Measurements from ENCODE around the gene POC1A.
"Not testable (repeated sequence)": the region's sequence is repeated elsewhere in the genome, so short reads cannot be mapped to it uniquely, and the experiment has no call there.

POC1A gene

DNA sequence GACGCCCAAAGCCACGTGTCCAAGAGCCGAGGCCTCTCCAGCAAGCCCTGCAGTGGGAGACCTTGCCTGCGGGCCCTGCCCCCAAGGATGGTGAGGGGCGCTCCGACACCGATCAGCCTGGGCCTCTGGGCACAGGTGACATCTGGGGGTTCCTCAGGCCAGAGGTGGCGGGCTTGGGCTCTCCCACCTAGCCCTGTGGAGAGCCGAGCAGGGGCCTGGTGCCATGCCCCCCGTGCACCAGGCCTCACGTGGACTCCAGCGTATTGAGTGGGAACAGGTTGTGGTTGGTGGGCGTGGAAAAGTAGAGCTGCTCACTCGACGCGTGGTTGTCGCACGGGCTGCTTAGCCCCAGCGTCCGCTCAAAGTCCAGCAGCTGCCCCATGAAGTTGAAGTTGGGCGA is 103.7 kb downstream of the POC1A start:
- WGBS (ENCODE audit: insufficient coverage, insufficient read length): no CpG with 5 or more reads among the region's 21 CpGs
- Histone ChIP-seq H3K4me1 (ENCODE audit: control insufficient read depth, insufficient read depth, low read length) (peaks cover 5% of the 10 kb centered on the region), H3K4me3 (ENCODE audit: low read length) (no peak overlapping the region), H3K27ac (ENCODE audit: low read length) (no peak overlapping the region), H3K36me3 (ENCODE audit: control insufficient read depth, insufficient read depth, low read length) (peaks cover 19% of the 10 kb centered on the region), H3K9me3 (ENCODE audit: control insufficient read depth, insufficient read depth, low read length) (no peaks in the 10 kb centered on the region), H3K27me3 (ENCODE audit: control insufficient read depth, insufficient read depth, low read length) (no peaks in the 10 kb centered on the region)
- no peak for DNase-seq (ENCODE audit: low read depth, low spot score)

DNA sequence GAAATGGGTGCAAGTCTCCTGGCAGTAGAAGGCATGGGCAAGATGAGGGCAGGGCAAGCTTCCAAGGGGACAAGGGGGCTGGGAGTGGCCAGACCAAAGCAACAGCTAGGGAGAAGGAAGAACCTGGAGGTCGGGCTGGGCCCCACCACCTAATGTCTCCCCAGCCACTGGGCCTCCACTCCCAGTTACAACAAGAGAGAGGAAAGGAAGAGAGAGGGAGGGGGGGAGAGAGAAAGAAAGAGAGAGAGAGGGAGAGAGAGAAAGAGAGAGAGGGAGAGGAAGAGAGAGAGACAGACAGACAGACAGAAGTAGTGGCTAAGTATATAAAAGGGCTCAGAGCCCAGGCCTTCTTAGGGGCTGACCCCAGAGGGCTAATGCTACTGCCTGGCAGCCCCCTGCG is 104.7 kb downstream of the POC1A start:
- Histone ChIP-seq H3K36me3 (ENCODE audit: control insufficient read depth, insufficient read depth, low read length) (peaks cover 19% of the 10 kb centered on the region), H3K27me3 (ENCODE audit: control insufficient read depth, insufficient read depth, low read length) (no peaks in the 10 kb centered on the region), H3K4me1 (ENCODE audit: control insufficient read depth, insufficient read depth, low read length) (peaks cover 3% of the 10 kb centered on the region; the same call in 1 of the 2 replicates), H3K27ac (ENCODE audit: low read length) (no peak overlapping the region), H3K9me3 (ENCODE audit: control insufficient read depth, insufficient read depth, low read length) (no peaks in the 10 kb centered on the region), H3K4me3 (ENCODE audit: low read length) (no peak overlapping the region)
- no CpG with 5 or more reads among the region's 2 CpGs for WGBS (ENCODE audit: insufficient coverage, insufficient read length)
- no peak for DNase-seq (ENCODE audit: low read depth, low spot score)

DNA sequence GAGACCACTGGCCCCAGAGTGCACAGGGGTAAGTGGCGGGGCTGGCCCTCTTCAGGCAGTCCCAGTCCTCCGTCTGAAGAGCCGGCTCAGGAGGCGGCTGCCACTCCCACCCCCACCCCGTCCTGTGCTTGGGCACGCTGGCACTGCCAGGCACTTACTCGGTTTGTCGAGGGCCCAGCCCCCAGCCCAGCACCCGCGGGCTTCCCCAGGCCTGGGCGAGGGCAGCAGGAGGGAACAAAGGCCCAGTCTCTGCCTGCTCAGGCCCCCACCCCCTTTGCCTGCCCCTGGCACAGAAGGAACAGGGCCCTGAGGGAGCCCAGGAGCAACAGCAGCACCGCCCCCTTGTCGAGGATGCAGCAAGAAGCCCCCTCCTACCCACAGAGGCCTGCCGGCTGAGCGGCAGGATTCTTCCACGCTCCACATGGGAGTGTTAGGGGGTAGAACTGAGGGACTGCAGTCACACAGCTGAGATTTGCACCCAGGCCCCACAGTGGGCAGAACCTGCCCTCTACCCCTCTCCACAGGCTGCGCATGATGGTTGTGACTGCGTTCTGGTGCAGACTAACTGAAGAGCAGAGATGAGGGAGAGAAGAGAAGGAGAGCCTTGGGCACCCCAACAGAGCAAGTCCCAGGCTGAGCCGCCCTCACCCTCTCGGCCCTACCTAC is 106.8 kb downstream of the POC1A start:
- no CpG with 5 or more reads among the region's 20 CpGs for WGBS (ENCODE audit: insufficient coverage, insufficient read length)
- no peaks in the 10 kb centered on the region for H3K27me3 ChIP-seq (ENCODE audit: control insufficient read depth, insufficient read depth, low read length)
- H3K36me3 ChIP-seq (ENCODE audit: control insufficient read depth, insufficient read depth, low read length): peaks cover 15% of the 10 kb centered on the region
- no peaks in the 10 kb centered on the region for H3K4me1 ChIP-seq (ENCODE audit: control insufficient read depth, insufficient read depth, low read length)
- H3K27ac ChIP-seq (ENCODE audit: low read length): no peak overlapping the region
- no peaks in the 10 kb centered on the region for H3K9me3 ChIP-seq (ENCODE audit: control insufficient read depth, insufficient read depth, low read length)
- DNase-seq (ENCODE audit: low read depth, low spot score): no peak
- H3K4me3 ChIP-seq (ENCODE audit: low read length): no peak overlapping the region

DNA sequence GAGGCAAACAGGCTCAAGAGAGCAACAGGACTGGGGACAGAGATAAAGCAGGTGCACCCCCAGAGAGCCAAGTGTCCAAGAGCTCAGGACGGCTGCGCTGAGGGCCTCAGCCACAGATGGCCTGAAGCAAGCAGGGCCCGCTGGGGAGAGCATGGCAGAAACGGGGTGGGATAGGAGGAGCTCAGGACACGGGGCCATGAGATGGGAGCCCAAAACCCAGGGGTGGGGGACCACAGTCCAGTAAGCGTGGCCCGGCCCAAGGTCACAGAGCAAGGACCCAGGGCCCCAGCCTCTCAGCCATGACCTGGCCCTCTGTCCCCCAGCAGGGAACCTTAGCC is 107.4 kb downstream of the POC1A start:
- WGBS (ENCODE audit: insufficient coverage, insufficient read length): no CpG with 5 or more reads among the region's 7 CpGs
- DNase-seq (ENCODE audit: low read depth, low spot score): no peak
- Histone ChIP-seq H3K4me3 (ENCODE audit: low read length) (no peak overlapping the region), H3K36me3 (ENCODE audit: control insufficient read depth, insufficient read depth, low read length) (peaks cover 15% of the 10 kb centered on the region), H3K27ac (ENCODE audit: low read length) (no peak overlapping the region), H3K27me3 (ENCODE audit: control insufficient read depth, insufficient read depth, low read length) (no peaks in the 10 kb centered on the region), H3K4me1 (ENCODE audit: control insufficient read depth, insufficient read depth, low read length) (no peaks in the 10 kb centered on the region), H3K9me3 (ENCODE audit: control insufficient read depth, insufficient read depth, low read length) (no peaks in the 10 kb centered on the region)

DNA sequence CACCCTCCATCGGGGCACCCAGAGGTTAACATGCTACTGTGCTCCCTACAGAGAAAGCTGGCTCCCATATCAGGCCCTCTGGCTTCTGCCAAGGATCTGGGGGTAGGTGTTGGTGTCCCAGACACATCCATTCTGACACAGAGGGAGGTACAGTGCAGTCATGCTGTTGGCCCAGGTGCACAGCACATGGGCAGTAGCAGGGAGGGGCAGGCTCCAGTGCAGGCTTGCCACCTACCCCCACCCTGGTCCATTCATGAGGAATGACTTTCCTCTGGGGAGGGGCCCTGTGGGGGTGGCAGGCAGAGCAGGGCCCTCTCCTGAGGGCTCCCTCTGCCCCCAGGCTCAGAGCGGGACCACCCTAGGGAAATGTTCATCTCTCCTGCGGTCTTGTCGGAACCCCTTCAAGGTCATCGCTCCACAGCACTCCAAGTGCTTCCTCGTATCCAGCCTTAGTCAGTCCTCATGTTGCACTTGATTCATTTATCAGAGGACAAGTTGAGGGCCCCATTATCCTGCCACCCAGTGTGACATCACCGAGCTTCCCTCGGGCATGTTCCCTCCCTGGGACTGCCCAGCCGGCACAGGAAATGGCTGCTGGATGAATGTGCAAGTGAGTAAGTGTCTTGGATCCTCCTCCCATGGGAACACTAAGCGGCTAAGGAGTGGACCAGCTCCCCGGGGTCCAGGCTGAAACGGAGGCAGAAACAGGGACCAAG is 107.9 kb downstream of the POC1A start:
- H3K36me3 ChIP-seq (ENCODE audit: control insufficient read depth, insufficient read depth, low read length): peaks cover 13% of the 10 kb centered on the region
- no peaks in the 10 kb centered on the region for H3K9me3 ChIP-seq (ENCODE audit: control insufficient read depth, insufficient read depth, low read length)
- no peaks in the 10 kb centered on the region for H3K27me3 ChIP-seq (ENCODE audit: control insufficient read depth, insufficient read depth, low read length)
- WGBS (ENCODE audit: insufficient coverage, insufficient read length): no CpG with 5 or more reads among the region's 12 CpGs
- no peak overlapping the region for H3K4me3 ChIP-seq (ENCODE audit: low read length)
- DNase-seq (ENCODE audit: low read depth, low spot score): no peak
- no peaks in the 10 kb centered on the region for H3K4me1 ChIP-seq (ENCODE audit: control insufficient read depth, insufficient read depth, low read length)
- no peak overlapping the region for H3K27ac ChIP-seq (ENCODE audit: low read length)

DNA sequence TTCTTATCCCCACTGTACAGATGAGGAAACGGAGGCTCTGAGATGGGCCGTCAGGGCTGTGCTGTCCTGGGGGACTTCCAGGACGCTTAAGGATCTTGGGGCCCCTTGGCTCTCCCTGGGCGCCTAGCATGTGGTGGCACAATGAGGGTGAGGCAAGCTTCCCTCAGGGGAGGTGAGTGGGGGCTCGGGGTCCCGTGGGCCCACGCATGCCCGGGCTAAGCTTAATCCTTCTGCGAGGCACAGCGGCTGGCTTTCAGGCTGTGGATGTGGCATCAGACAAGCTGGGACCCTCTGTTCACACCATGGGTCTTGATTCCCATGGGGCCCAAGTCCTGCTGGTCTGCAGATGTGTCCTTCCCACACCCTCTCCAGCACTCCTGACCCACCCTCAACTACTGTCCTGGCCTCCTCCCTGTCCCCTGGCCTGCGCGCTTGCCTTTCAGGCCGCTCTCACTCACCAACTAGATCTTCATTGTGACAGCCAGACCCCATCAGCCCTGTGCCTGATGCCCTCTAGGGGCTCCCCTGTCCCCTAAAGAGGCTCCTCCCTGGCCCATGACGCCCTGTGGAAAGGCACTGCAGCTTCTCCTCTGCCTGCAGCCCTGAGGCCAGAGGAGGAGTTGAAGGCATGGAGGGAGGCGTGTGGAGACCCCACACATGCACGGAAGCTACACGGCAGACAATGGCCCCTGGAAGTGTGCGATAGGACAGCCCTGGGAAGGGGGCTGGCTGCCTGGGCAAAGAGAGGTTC is 109.2 kb downstream of the POC1A start:
- Histone ChIP-seq H3K27ac (ENCODE audit: low read length) (no peak overlapping the region), H3K36me3 (ENCODE audit: control insufficient read depth, insufficient read depth, low read length) (0 out of 2 replicates have a peak, but pooled peaks cover 2% of the 10 kb centered on the region), H3K4me1 (ENCODE audit: control insufficient read depth, insufficient read depth, low read length) (no peaks in the 10 kb centered on the region), H3K4me3 (ENCODE audit: low read length) (no peak overlapping the region), H3K27me3 (ENCODE audit: control insufficient read depth, insufficient read depth, low read length) (no peaks in the 10 kb centered on the region), H3K9me3 (ENCODE audit: control insufficient read depth, insufficient read depth, low read length) (no peaks in the 10 kb centered on the region)
- no CpG with 5 or more reads among the region's 18 CpGs for WGBS (ENCODE audit: insufficient coverage, insufficient read length)
- no peak for DNase-seq (ENCODE audit: low read depth, low spot score)

DNA sequence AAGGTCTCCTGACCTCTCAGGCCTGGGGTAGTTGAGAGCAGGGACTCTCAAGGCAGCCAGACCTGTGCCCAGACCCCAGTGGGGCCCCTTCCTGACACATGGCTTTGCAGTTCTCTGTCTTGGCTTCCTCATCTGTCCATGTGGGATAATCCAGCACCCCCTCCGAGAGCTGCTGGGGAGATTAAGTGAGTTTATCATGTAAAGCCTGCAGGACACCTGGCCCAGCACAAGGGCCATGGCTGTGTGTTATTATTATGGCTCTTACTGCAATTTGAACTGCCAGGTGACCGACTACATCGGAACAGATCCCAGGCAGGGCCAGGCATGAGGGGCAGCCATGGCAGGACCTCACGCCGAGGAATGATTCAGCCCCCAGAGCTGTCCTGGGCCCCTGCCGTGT is 110.5 kb downstream of the POC1A start:
- H3K9me3 ChIP-seq (ENCODE audit: control insufficient read depth, insufficient read depth, low read length): no peaks in the 10 kb centered on the region
- no peak overlapping the region for H3K27ac ChIP-seq (ENCODE audit: low read length)
- H3K4me3 ChIP-seq (ENCODE audit: low read length): no peak overlapping the region
- no peaks in the 10 kb centered on the region for H3K4me1 ChIP-seq (ENCODE audit: control insufficient read depth, insufficient read depth, low read length)
- DNase-seq (ENCODE audit: low read depth, low spot score): no peak
- WGBS (ENCODE audit: insufficient coverage, insufficient read length): no CpG with 5 or more reads among the region's 6 CpGs
- H3K27me3 ChIP-seq (ENCODE audit: control insufficient read depth, insufficient read depth, low read length): no peaks in the 10 kb centered on the region
- no peaks in the 10 kb centered on the region for H3K36me3 ChIP-seq (ENCODE audit: control insufficient read depth, insufficient read depth, low read length)

DNA sequence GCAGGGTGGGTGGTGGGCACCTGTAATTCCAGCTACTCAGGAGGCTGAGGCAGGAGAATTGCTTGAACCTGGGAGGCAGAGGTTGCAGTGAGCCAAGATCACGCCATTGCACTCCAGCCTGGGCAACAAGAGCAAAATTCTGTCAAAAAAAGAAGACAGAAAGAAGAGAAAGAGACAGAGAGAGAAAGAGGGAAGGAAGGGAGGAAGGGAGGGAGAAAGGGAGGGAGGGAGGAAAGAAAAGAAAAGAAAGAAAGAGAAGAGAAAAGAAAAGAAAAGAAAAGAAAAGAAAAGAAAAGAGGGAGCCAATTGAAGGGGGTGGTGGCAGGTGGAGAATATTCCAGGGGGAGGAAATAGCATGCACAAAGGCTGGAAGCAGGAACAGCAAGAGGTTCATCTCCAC is 111.2 kb downstream of the POC1A start:
- DNase-seq (ENCODE audit: low read depth, low spot score); H3K4me1 ChIP-seq (ENCODE audit: control insufficient read depth, insufficient read depth, low read length); H3K27ac ChIP-seq (ENCODE audit: low read length); H3K27me3 ChIP-seq (ENCODE audit: control insufficient read depth, insufficient read depth, low read length); H3K4me3 ChIP-seq (ENCODE audit: low read length); H3K9me3 ChIP-seq (ENCODE audit: control insufficient read depth, insufficient read depth, low read length); H3K36me3 ChIP-seq (ENCODE audit: control insufficient read depth, insufficient read depth, low read length): not testable (repeated sequence)
- no CpG with 5 or more reads among the region's 1 CpG for WGBS (ENCODE audit: insufficient coverage, insufficient read length)

DNA sequence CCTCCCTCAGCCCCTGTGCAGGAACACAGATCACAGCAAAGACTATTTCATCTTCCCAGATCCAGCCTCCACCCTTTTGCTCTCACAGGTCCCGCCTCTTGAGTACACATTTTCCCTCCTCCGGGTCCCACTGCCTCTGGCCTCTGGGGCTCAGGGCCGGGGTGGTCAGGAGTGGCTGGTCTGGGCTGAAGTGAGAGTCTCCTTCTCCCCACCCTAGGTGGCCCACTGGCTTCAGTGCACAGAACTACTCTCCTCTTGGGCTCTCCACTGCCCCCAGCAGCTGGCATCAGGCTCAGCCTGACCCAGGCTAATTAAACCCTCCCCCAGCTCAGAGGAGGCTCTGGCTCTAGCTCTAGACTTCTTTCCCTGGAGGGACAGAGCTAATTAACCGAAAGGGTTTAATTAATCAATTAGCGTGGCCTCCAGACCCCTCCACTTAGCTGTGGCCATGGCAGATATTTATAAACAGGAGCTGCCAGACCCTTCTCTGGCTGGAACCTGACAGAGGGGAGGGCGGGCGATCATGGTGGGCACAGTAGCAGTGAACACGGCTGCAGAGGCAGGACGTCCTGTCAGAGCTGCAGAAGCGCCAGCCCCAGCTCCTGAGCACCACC is 113.0 kb downstream of the POC1A start:
- no peaks in the 10 kb centered on the region for H3K27me3 ChIP-seq (ENCODE audit: control insufficient read depth, insufficient read depth, low read length)
- no peak overlapping the region for H3K27ac ChIP-seq (ENCODE audit: low read length)
- no peaks in the 10 kb centered on the region for H3K4me1 ChIP-seq (ENCODE audit: control insufficient read depth, insufficient read depth, low read length)
- H3K36me3 ChIP-seq (ENCODE audit: control insufficient read depth, insufficient read depth, low read length): no peaks in the 10 kb centered on the region
- no peak overlapping the region for H3K4me3 ChIP-seq (ENCODE audit: low read length)
- DNase-seq (ENCODE audit: low read depth, low spot score): no peak
- H3K9me3 ChIP-seq (ENCODE audit: control insufficient read depth, insufficient read depth, low read length): no peaks in the 10 kb centered on the region
- WGBS (ENCODE audit: insufficient coverage, insufficient read length): no CpG with 5 or more reads among the region's 10 CpGs

DNA sequence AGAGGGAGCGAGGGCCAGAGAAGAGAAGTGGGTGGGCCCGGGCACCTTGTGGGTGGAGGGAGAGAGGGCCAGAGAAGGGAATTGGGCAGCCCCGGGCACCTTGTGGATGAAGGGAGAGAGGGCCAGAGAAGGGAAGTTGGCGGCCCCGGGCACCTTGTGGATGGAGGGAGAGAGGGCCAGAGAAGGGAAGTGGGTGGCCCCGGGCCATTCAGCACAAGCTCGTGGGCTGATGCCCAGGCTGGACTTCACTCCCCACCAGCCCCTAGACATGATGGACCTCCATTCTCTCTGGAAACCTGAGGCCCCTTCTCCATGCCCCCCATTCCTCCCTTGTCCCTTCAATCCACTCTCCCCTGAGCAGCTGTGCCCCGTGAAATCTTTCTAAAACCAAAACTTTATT is 113.6 kb downstream of the POC1A start:
- no peak overlapping the region for H3K27ac ChIP-seq (ENCODE audit: low read length)
- no peaks in the 10 kb centered on the region for H3K9me3 ChIP-seq (ENCODE audit: control insufficient read depth, insufficient read depth, low read length)
- H3K36me3 ChIP-seq (ENCODE audit: control insufficient read depth, insufficient read depth, low read length): no peaks in the 10 kb centered on the region
- H3K27me3 ChIP-seq (ENCODE audit: control insufficient read depth, insufficient read depth, low read length): no peaks in the 10 kb centered on the region
- H3K4me1 ChIP-seq (ENCODE audit: control insufficient read depth, insufficient read depth, low read length): no peaks in the 10 kb centered on the region
- no peak for DNase-seq (ENCODE audit: low read depth, low spot score)
- no CpG with 5 or more reads among the region's 8 CpGs for WGBS (ENCODE audit: insufficient coverage, insufficient read length)
- H3K4me3 ChIP-seq (ENCODE audit: low read length): no peak overlapping the region

Data from iPS DF 6.9 (cell line).